Measurements from ENCODE around the gene GPR84. TPM values are rescaled to one million over a fixed set of nuclear protein-coding genes. Genes with fewer than 3 reads are reported as not detected.
A peak's percentile ranks its signal among the peaks of the same experiment; 100 is the strongest.

Gene GPR84
- polyA plus RNA-seq, 3 donors from 2014 or later = not detected

- peaks cover 27 to 30% of the 10 kb centered on the region in 2 donors for H3K4me1 Mint-ChIP-seq
Observed at GRCh38 chr12:54389134-54389508, 24.8 kb upstream of the GPR84 start.

GRCh38 chr12:54388237-54389133 is 24.2 kb upstream of the GPR84 start:
- H3K27ac Mint-ChIP-seq = peak overlapping the region in 2 of 6 donors; percentile 1 to 6
- H3K9me3 Mint-ChIP-seq = no peaks in the 10 kb centered on the region
- no peak for DNase-seq
- H3K27me3 Mint-ChIP-seq (ENCODE audit: low read depth in 3 of 3) = peaks cover 0 to 4% (median 2%) of the 10 kb centered on the region in 3 donors
- H3K4me3 Mint-ChIP-seq = no peak overlapping the region
- no peaks in the 10 kb centered on the region for H3K36me3 Mint-ChIP-seq
- H3K4me1 Mint-ChIP-seq = peaks cover 21 to 24% of the 10 kb centered on the region in 2 donors

More at GRCh38 chr12:54389134-54389508, 24.8 kb upstream of the GPR84 start:
- H3K27me3 Mint-ChIP-seq (ENCODE audit: low read depth in 3 of 3) = peaks cover 0 to 4% (median 2%) of the 10 kb centered on the region in 3 donors
- H3K9me3 Mint-ChIP-seq = no peaks in the 10 kb centered on the region
- H3K27ac Mint-ChIP-seq = no peak overlapping the region
- peaks cover 0 to 5% (median 4%) of the 10 kb centered on the region in 3 donors for H3K36me3 Mint-ChIP-seq
- no peak overlapping the region for H3K4me3 Mint-ChIP-seq
- DNase-seq = no peak

- H3K9me3 Mint-ChIP-seq = no peaks in the 10 kb centered on the region
- no peaks in the 10 kb centered on the region for H3K36me3 Mint-ChIP-seq
- H3K4me1 Mint-ChIP-seq = peaks cover 15 to 17% of the 10 kb centered on the region in 2 donors
- peaks cover 0 to 4% (median 4%) of the 10 kb centered on the region in 3 donors for H3K27me3 Mint-ChIP-seq (ENCODE audit: low read depth in 3 of 3)
- H3K4me3 Mint-ChIP-seq = no peak overlapping the region
- no peak overlapping the region for H3K27ac Mint-ChIP-seq
- DNase-seq = no peak
Observed at GRCh38 chr12:54387114-54387467, 22.8 kb upstream of the GPR84 start.

DNA sequence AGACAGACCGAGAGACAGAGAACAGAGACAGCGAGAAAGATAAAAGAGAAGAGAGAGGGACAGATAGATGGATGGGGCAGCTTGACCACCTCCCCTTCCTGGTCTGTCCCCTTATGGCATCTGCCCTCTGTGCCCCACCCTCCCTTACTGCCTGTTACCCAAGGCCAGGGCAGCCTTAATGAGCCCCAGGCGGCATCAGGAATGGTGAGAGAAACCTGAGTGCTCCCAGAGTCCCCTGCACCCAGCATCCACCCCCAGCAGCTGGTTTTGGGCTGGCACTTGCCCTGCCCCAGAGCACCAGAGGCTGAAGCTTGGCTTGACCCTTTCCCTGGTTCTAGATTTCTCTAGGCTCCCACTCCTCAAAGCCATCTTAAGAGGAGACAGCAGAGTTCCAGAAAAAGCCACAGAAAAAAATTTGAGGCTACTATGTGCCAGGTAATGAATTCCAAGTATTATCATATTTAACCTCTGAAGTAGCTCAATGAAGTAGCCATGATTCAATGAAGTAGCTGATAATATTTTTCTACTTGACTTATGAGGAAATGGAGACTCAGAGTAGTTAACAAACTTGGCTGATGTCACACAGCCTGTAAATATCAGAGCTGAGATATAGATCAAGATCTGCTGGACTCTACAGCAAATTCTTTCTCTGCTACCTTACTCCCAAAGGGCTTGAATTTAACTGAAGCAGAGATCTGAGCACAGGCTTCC is 22.3 kb upstream of the GPR84 start:
- Mint-ChIP-seq H3K36me3 (peaks cover 0 to 2% (median 0%) of the 10 kb centered on the region in 3 donors), H3K4me3 (no peak overlapping the region), H3K27me3 (ENCODE audit: low read depth in 3 of 3) (peaks cover 0 to 4% (median 4%) of the 10 kb centered on the region in 3 donors), H3K4me1 (peaks cover 10 to 13% of the 10 kb centered on the region in 2 donors), H3K27ac (peak overlapping the region in 1 of 6 donors; percentile 54), H3K9me3 (no peaks in the 10 kb centered on the region)
- DNase-seq = no peak

- Mint-ChIP-seq H3K4me3 (no peak overlapping the region), H3K36me3 (peaks cover 0 to 5% (median 0%) of the 10 kb centered on the region in 3 donors), H3K27me3 (ENCODE audit: low read depth in 3 of 3) (peaks cover 0 to 4% (median 3%) of the 10 kb centered on the region in 3 donors), H3K9me3 (no peaks in the 10 kb centered on the region), H3K4me1 (peaks cover 7 to 8% of the 10 kb centered on the region in 2 donors), H3K27ac (no peak overlapping the region)
- no peak for DNase-seq
Observed at GRCh38 chr12:54385251-54385914, 21.1 kb upstream of the GPR84 start.

DNA sequence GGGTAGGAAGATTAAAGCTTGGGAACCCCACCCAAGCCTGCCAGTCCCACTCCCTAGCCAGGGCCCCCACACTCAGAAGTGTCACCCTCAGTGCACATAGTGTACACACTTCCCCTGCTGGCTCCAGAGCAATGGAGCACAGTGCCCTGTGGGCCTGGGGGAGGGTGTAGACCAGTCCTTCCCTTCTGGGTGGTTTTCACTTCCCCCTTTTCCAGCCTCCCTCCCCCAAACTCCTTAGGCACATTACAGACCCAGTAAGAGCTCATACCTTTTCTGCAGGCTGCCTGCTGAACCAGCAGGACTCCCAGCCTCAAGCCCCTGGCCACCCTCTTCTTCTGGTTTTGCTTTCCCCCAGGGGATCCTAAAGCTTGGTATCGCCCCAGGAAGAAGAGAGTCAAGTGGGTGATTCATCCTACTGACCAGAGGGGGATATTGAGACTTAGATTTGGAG is 20.3 kb upstream of the GPR84 start, which contains the start of gene ZNF385A:
TSS of gene ZNF385A (minus strand) at position 143 of the 451 bp plus-strand sequence. CDS start 219 bp downstream, outside the sequence.
- Mint-ChIP-seq H3K4me1 (peaks cover 1 to 3% of the 10 kb centered on the region in 2 donors), H3K4me3 (peak within 1 kb of the TSS in 1 of 5 donors; percentile 19), H3K9me3 (no peaks in the 10 kb centered on the region), H3K27me3 (ENCODE audit: low read depth in 3 of 3) (peaks cover 0 to 4% (median 0%) of the 10 kb centered on the region in 3 donors), H3K36me3 (peaks cover 0 to 5% (median 0%) of the 10 kb centered on the region in 3 donors), H3K27ac (peak within 1 kb of the TSS in 2 of 6 donors; percentile 14 to 23)
- no peak for DNase-seq

- Mint-ChIP-seq H3K9me3 (no peaks in the 10 kb centered on the region), H3K4me1 (peaks cover 0 to 3% of the 10 kb centered on the region in 2 donors), H3K27me3 (ENCODE audit: low read depth in 3 of 3) (peaks cover 0 to 4% (median 0%) of the 10 kb centered on the region in 3 donors), H3K36me3 (peaks cover 0 to 5% (median 0%) of the 10 kb centered on the region in 3 donors), H3K27ac (no peak overlapping the region), H3K4me3 (no peak overlapping the region)
- DNase-seq = no peak
Observed at GRCh38 chr12:54383041-54383609, 18.8 kb upstream of the GPR84 start.

DNA sequence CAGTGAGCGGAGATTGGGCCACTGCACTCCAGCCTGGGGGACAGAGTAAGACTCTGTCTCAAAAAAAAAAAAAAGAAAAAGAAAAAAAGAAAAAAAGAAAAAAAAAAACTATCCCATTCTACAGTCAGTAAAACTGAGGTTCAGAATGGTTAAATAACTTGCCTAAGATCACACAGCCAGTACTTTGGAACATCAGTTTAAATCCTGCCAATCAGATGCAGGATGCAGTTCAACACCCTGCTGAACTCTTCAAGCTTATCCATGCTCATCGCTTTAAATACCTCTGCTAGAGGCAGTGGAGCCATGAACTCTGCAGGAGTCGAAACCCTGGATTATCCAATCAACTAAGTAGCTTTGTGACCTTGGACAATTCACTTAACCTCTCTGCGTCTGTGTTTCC is 16.9 kb upstream of the GPR84 start:
- DNase-seq = no peak
- H3K9me3 Mint-ChIP-seq = no peaks in the 10 kb centered on the region
- H3K27ac Mint-ChIP-seq = no peak overlapping the region
- peaks cover 0 to 2% (median 0%) of the 10 kb centered on the region in 3 donors for H3K27me3 Mint-ChIP-seq (ENCODE audit: low read depth in 3 of 3)
- no peak overlapping the region for H3K4me3 Mint-ChIP-seq
- H3K36me3 Mint-ChIP-seq = peaks cover 0 to 5% (median 0%) of the 10 kb centered on the region in 3 donors
- H3K4me1 Mint-ChIP-seq = peaks cover 0 to 3% of the 10 kb centered on the region in 2 donors

DNA sequence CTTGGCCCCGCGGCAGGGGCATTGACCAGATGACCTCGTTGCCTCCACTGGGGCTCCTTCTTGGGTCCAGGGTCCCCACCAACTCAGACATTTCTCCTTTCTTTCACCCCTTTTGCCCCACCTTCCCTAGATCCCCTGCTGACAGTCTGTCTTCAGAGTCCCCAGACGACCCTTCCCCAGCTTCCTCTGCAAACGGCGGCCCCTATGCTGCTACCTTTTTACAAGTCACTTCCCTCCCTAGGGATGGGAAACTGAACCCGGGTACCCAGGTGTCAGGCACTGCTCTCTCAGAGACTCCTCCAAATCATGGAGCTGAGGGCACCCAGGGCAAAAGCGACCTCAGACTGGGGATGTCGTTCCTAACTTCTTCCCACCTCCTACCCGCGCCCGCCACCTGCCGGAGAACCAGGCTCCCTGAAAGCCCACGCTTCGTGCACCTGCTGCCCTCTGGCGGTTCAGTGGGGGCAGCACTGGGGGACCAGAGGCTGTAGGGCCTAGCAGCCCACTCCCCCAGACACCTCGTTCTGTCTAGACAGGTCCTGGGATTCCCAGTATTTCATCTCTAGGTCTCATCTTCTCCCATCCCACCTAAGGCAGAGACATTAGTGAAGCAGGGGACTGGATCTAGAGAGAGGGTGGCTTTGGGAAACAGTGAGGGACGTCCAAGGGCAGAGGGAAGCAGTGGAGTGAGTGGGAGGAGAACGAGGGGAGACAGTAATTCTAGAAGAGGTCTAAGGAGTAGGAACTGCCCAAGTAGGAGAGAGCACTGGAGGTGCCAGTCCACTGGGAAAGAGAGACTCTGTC is 15.3 kb upstream of the GPR84 start:
- H3K27me3 Mint-ChIP-seq (ENCODE audit: low read depth in 3 of 3) = peaks cover 0 to 2% (median 0%) of the 10 kb centered on the region in 3 donors
- peaks cover 0 to 3% of the 10 kb centered on the region in 2 donors for H3K4me1 Mint-ChIP-seq
- peak overlapping the region in 4 of 5 donors; percentile 56 to 63 (median 58) for H3K4me3 Mint-ChIP-seq
- no peaks in the 10 kb centered on the region for H3K9me3 Mint-ChIP-seq
- H3K27ac Mint-ChIP-seq = no peak overlapping the region
- H3K36me3 Mint-ChIP-seq = peaks cover 0 to 5% (median 0%) of the 10 kb centered on the region in 3 donors
- peak; percentile 77 to 81 (median 80) for DNase-seq

GRCh38 chr12:54378796-54379397 is 14.6 kb upstream of the GPR84 start:
- Mint-ChIP-seq H3K4me1 (peaks cover 0 to 3% of the 10 kb centered on the region in 2 donors), H3K36me3 (peaks cover 0 to 5% (median 0%) of the 10 kb centered on the region in 3 donors), H3K27me3 (ENCODE audit: low read depth in 3 of 3) (peaks cover 0 to 2% (median 0%) of the 10 kb centered on the region in 3 donors), H3K27ac (no peak overlapping the region), H3K4me3 (peak overlapping the region in 4 of 5 donors; percentile 56 to 63 (median 60)), H3K9me3 (no peaks in the 10 kb centered on the region)
- no peak for DNase-seq

DNA sequence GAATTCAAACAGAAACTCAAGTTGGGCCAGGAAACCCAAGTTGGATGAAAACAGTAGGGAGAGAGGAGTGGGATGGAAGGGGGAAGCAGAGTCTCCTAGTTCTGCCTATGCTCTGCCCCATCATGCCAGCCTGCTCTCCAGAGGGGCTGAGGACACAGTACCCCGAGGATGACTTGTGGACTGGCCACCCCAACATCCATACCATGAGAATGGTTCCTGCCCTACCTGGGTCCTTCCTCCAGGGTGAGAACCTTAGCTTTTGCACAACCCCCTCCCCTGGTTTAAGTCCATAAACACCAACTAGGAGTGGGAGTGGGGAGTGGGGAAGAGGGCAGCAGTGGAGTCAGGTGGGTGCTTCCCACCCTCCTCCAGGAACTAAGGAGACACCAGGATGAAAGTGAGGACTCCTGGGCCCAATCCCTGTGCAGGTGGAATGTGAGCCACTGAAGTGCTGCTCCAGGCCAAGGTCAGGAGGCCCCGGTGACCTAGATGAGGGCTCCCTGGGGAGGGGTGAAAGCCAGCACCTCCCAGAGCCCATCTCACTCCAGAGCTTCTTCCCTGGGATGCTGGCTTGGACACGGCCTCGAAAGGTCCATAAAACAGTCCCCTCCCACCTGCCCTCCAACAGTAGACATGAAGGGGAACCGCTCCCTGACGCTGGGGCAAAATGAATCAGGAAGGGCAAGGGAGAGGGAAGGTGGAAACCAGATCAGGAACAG is 13.7 kb upstream of the GPR84 start:
- no peak overlapping the region for H3K27ac Mint-ChIP-seq
- H3K4me1 Mint-ChIP-seq = peaks cover 0 to 3% of the 10 kb centered on the region in 2 donors
- H3K36me3 Mint-ChIP-seq = peaks cover 0 to 5% (median 0%) of the 10 kb centered on the region in 3 donors
- no peaks in the 10 kb centered on the region for H3K9me3 Mint-ChIP-seq
- H3K27me3 Mint-ChIP-seq (ENCODE audit: low read depth in 3 of 3) = no peaks in the 10 kb centered on the region
- no peak for DNase-seq
- no peak overlapping the region for H3K4me3 Mint-ChIP-seq

Measured in immature natural killer cell (primary cell).